Right lobe of liver (tissue), 6 donors: Measurements from ENCODE around the gene KCND1. TPM values are rescaled to one million over a fixed set of nuclear protein-coding genes. Genes with fewer than 3 reads are reported as not detected.

Experiments
- ATAC-seq, 4 donors: fragments of 200-7000 bp; cut with Tn5 transposase; one replicate each; pipeline ENCODE4 v1.9.1; 2020; ENCODE audit warnings: mild to moderate bottlenecking in 4 of 4, moderate library complexity in 4 of 4
- DNase-seq, 3 donors: peaks; one replicate each; pipeline ENCODE4 v3.0.0-alpha.2; 2020
- H3K27ac ChIP-seq, 3 donors: fragments of 200-600 bp; one replicate each; pipeline ENCODE4 v1.8.0; 2022
- H3K27me3 ChIP-seq, 2 donors: fragments of 200-600 bp; one replicate each; pipeline ENCODE4 v1.8.0; 2022
- H3K36me3 ChIP-seq, 4 donors: fragments of 200-600 bp; sonication (generic) in 1 of 4; one replicate each; pipeline versions ENCODE4 v1.5.1 to v1.8.0; 2017 to 2022; ENCODE audit warnings: control low read depth in 1 of 4
- H3K4me1 ChIP-seq, 4 donors: fragments of 200-600 bp; sonication (generic) in 1 of 4; one replicate each; pipeline versions ENCODE4 v1.5.1 to v1.8.0; 2017 to 2022; ENCODE audit warnings: control low read depth in 1 of 4
- H3K4me3 ChIP-seq, 3 donors: fragments of 200-600 bp; one replicate each; pipeline ENCODE4 v1.8.0; 2022
- H3K9me3 ChIP-seq, 4 donors: fragments of 200-600 bp; sonication (generic) in 1 of 4; one replicate each; pipeline versions ENCODE4 v1.5.1 to v1.8.0; 2017 to 2022; ENCODE audit warnings: control low read depth in 1 of 4
- POLR2A ChIP-seq: fragments of 450-650 bp; IDR thresholded peaks from one replicate; pipeline ENCODE4 v1.6.1; 2017; ENCODE audit warnings: antibody characterized with exemption, mild to moderate bottlenecking
- WGBS: methylation state at CpG from one replicate; pipeline ENCODE4 v1.1.6; 2018; ENCODE audit warnings: low coverage, low lambda C conversion rate; ENCODE audit not compliant: insufficient coverage; ENCODE audit errors: missing lambda C conversion rate; 5-methylcytosine and 5-hydroxymethylcytosine counted together
- intact Hi-C, 2 donors: fragments of 100-400 bp; cut with DNase I; formaldehyde crosslinking; loops; one replicate each; pipeline versions ENCODE4 v1.11.2 to v1.14.1; 2022
- small RNA-seq, 2 experiments: library from RNA; depleted of rRNA; stranded (forward); fragments of <200 nt; gene quantifications; one replicate each; pipeline ENCODE3, GENCODE V24; 2016
- total RNA-seq, 6 experiments: library from RNA; depleted of rRNA in 2 of 6; stranded (reverse); fragments of >200 nt in 2 of 6; fragmentation: NEBNext Ultra II Directional in 3 of 6; extraction: Animal tissue kit (Norgen Biotek cat#: 25700) in 3 of 6; gene quantifications; one replicate each; pipeline versions ENCODE4 v1.1.0 to v1.2.4, GENCODE V29; 2016 to 2023
- TF ChIP-seq, protein P1 (sequence below), 4 donors: fragments of 200-600 bp in 3 of 4; fragments of 450-650 bp in 1 of 4; IDR thresholded peaks; one replicate each; pipeline versions ENCODE4 v1.5.1 to v1.8.0; 2016 to 2022; ENCODE audit warnings: antibody characterized with exemption in 4 of 4, mild to moderate bottlenecking in 2 of 4
- donor health status: DM: no; HTN: yes; CAD: no.
- donor health status: DM: no; HTN: no; CAD: no.
- donor health status: DM: no; HTN: no; CAD: no.
- donor health status: DM: no; HTN: yes; CAD: no.
- donor health status: DM: no; HTN: yes; CAD: no.

Gene KCND1
- total RNA-seq, 6 experiments from 2014 or later, result 0.31 to 1.2 (median 0.46) TPM

DNA sequence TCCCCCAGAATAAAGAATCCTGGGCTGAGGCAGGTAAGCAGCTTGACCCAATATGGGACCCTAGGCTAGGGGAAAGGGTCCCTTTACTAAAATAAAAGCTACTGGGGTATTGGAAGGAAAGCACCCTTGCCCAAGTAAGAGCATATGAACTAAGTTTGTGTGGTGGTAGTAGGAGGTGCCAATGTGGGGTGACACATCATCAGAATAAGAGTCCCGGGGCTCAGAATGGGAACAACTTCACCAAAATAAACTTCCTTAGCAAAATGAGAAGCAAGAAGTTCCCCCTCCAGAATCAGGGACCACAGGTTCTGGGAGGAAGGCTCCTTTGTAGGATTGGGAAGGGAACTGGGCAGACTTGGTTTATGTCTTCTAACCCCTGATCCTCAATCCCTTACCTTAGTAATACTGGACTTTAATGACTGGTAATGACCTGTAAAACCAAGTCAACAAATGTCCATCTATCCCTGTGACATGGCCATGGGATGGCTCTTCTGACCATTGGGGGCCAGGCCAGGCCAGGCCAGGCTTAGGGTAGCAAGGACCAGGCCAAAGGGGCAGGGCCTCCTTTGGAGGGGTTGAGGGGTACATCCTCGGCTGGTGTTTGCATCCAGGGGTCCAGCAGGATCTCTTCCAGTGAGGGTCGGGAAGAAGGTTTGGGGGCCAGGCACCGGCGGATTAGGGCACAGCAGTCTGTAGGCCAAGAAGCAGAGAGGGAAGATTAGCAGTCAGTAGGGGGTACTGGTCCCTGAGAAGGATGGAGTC lies 57.9 kb downstream of the KCND1 start:
- Histone ChIP-seq H3K4me3 (no peak overlapping the region), H3K36me3 (peaks cover 0 to 3% (median 0%) of the 10 kb centered on the region in 4 donors), H3K4me1 (peaks cover 0 to 5% (median 0%) of the 10 kb centered on the region in 4 donors), H3K9me3 (no peaks in the 10 kb centered on the region), H3K27me3 (no peaks in the 10 kb centered on the region), H3K27ac (no peak overlapping the region)
- ATAC-seq (no peak), DNase-seq (no peak)
- TF ChIP-seq POLR2A, result no peak
- TF ChIP-seq, protein P1, sequence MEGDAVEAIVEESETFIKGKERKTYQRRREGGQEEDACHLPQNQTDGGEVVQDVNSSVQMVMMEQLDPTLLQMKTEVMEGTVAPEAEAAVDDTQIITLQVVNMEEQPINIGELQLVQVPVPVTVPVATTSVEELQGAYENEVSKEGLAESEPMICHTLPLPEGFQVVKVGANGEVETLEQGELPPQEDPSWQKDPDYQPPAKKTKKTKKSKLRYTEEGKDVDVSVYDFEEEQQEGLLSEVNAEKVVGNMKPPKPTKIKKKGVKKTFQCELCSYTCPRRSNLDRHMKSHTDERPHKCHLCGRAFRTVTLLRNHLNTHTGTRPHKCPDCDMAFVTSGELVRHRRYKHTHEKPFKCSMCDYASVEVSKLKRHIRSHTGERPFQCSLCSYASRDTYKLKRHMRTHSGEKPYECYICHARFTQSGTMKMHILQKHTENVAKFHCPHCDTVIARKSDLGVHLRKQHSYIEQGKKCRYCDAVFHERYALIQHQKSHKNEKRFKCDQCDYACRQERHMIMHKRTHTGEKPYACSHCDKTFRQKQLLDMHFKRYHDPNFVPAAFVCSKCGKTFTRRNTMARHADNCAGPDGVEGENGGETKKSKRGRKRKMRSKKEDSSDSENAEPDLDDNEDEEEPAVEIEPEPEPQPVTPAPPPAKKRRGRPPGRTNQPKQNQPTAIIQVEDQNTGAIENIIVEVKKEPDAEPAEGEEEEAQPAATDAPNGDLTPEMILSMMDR (IDR thresholded peaks at IDR 0.05), result no peak
- 100% methylated on average over 1 of the region's 5 CpGs for WGBS
- intact Hi-C loops, result no loop called here

DNA sequence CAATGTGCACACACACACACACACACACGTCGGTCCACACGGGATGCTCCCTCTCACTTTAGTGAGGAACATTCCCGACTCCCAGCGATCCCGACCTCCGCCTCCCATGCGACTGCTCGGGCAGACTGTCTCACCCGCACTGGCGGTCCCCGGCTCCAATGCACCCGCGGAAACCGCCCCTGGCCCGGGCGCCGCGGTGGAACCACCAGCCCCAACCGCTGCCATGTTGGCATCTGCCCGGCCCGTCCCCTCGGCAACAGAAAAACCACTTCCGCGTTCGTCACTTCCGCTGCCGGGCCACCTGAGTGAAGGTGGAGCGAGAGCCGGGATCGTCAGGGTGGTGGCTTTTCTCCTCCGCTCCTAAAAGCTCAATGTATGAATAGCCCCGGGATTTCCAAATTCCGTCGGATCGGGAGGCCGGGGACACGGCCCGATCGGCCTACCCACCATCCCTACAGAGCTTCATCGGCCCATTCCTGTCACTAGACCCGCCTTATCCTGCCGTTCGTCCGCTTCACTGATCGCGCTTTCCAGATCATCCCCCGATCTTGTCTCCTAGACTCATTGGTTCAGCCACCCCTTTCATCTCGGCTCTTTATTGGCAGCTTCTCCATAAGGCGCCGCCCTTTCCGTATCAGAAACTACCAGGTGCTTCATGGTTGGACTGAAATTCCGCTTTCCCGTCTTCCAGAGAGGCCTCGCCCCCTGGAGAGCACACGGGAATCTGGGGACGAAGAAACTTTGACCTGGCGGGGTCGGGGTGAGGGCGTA lies 60.0 kb downstream of the KCND1 start, which contains the start of gene SLC35A2:
TSS of gene SLC35A2 (minus strand) at position 235 of the 771 bp plus-strand sequence. CDS start at position 225, 10 bp downstream.
- Histone ChIP-seq H3K4me1 (peaks cover 0 to 5% (median 0%) of the 10 kb centered on the region in 4 donors), H3K4me3 (peak within 1 kb of the TSS; percentile 59 to 72 (median 72)), H3K9me3 (no peaks in the 10 kb centered on the region), H3K27ac (peak within 1 kb of the TSS; percentile 50 to 72 (median 66)), H3K27me3 (no peaks in the 10 kb centered on the region), H3K36me3 (peaks cover 0 to 3% (median 0%) of the 10 kb centered on the region in 4 donors)
- TF ChIP-seq, protein P1 (IDR thresholded peaks at IDR 0.05), result no peak
- TF ChIP-seq POLR2A, result peak; percentile 59
- DNase-seq, result peak; percentile 84 to 89 (median 86)
- intact Hi-C loops, result no loop called here
- ATAC-seq, result peak; percentile 82 to 87 (median 86)
- 22% methylated on average over 31 of the region's 60 CpGs for WGBS

Small RNA genes within 50 kb of the gene (small RNA-seq; reads per million reads assigned to genes)
- gene RNU6-722P, result 0 reads per million in 2 experiments

Other genes starting within 250 kb of the KCND1 start
- gene GLOD5, start 210.1 kb downstream of the KCND1 start, total RNA-seq, result 1 to 10 TPM in 5 of 6 experiments, under 1 TPM in 1; 0.98 to 4.1 (median 2.9) TPM
- gene GATA1, start 185.3 kb downstream of the KCND1 start, total RNA-seq, result 1 to 10 TPM in 1 of 6 experiments, under 1 TPM in 1, not detected in 4; 0.37 to 1.2 TPM
- 100 to 1,000 TPM in 5 of 6 experiments, 10 to 100 TPM in 1; 84.4 to 173 (median 136) TPM for gene HDAC6, start 169.8 kb downstream of the KCND1 start, total RNA-seq
- not detected for gene ERAS, start 145.3 kb downstream of the KCND1 start, total RNA-seq
- 1 to 10 TPM in 1 of 6 experiments, under 1 TPM in 1, not detected in 4; 0.20 to 1.4 TPM for gene PCSK1N, start 136.2 kb downstream of the KCND1 start, total RNA-seq
- 10 to 100 TPM; 18.2 to 29.5 (median 22.5) TPM for gene TIMM17B, start 74.1 kb downstream of the KCND1 start, total RNA-seq
- 10 to 100 TPM; 29.8 to 47.1 (median 35.7) TPM for gene PQBP1, start 73.9 kb downstream of the KCND1 start, total RNA-seq
- gene SLC35A2, start 60.2 kb downstream of the KCND1 start, total RNA-seq, result 10 to 100 TPM; 15.0 to 19.5 (median 17.3) TPM
- gene PIM2, start 52.8 kb downstream of the KCND1 start, total RNA-seq, result 1 to 10 TPM; 1.7 to 8.8 (median 6.8) TPM
- gene OTUD5, start 14.2 kb downstream of the KCND1 start, total RNA-seq, result 10 to 100 TPM; 14.4 to 24.1 (median 21.6) TPM
- gene GRIPAP1, start 30.4 kb upstream of the KCND1 start, total RNA-seq, result 10 to 100 TPM; 15.3 to 32.1 (median 22.0) TPM
- 10 to 100 TPM; 14.9 to 43.3 (median 23.3) TPM for gene TFE3, start 71.5 kb upstream of the KCND1 start, total RNA-seq
- gene CCDC120, start 87.2 kb upstream of the KCND1 start, total RNA-seq, result 10 to 100 TPM in 1 of 6 experiments, 1 to 10 TPM in 5; 3.3 to 12.1 (median 4.5) TPM
- 10 to 100 TPM in 1 of 6 experiments, 1 to 10 TPM in 5; 3.1 to 11.2 (median 5.1) TPM for gene PRAF2, start 102.2 kb upstream of the KCND1 start, total RNA-seq
- 10 to 100 TPM; 31.8 to 65.2 (median 47.9) TPM for gene WDR45, start 108.0 kb upstream of the KCND1 start, total RNA-seq
- 10 to 100 TPM in 3 of 6 experiments, 1 to 10 TPM in 3; 9.3 to 14.9 (median 10.2) TPM for gene GPKOW, start 151.9 kb upstream of the KCND1 start, total RNA-seq
- gene MAGIX, start 190.9 kb upstream of the KCND1 start, total RNA-seq, result 10 to 100 TPM in 4 of 6 experiments, 1 to 10 TPM in 2; 8.8 to 24.0 (median 18.4) TPM
- gene PLP2, start 200.1 kb upstream of the KCND1 start, total RNA-seq, result 10 to 100 TPM in 4 of 6 experiments, 1 to 10 TPM in 2; 7.4 to 24.4 (median 14.5) TPM
- 1 to 10 TPM; 3.8 to 6.4 (median 5.0) TPM for gene PRICKLE3, start 214.5 kb upstream of the KCND1 start, total RNA-seq
- gene SYP, start 228.3 kb upstream of the KCND1 start, total RNA-seq, result under 1 TPM in 5 of 6 experiments, not detected in 1; 0.12 to 0.39 (median 0.27) TPM